Ascending aorta (tissue), 2 donors: ENCODE measurements around the gene SLC25A25. TPM values are rescaled to one million over a fixed set of nuclear protein-coding genes. Genes with fewer than 3 reads are reported as not detected.

Source experiments
- DNase-seq, 2 donors: peaks; one replicate each; pipeline ENCODE4 v3.0.0-alpha.2; 2019; ENCODE audit warnings: low spot score in 2 of 2
- H3K27ac ChIP-seq, 2 donors: fragments of 200-600 bp; sonication (generic); one replicate each; pipeline ENCODE4 v1.5.1; 2016 to 2017; ENCODE audit warnings: mild to moderate bottlenecking in 1 of 2
- H3K27me3 ChIP-seq: fragments of 200-600 bp; sonication (generic); one replicate; pipeline ENCODE4 v1.5.1; 2017
- H3K36me3 ChIP-seq, 2 donors: fragments of 200-600 bp; sonication (generic); one replicate each; pipeline ENCODE4 v1.5.1; 2016
- H3K4me1 ChIP-seq, 2 donors: fragments of 200-600 bp; sonication (generic); one replicate each; pipeline ENCODE4 v1.5.1; 2016 to 2017; ENCODE audit warnings: mild to moderate bottlenecking in 1 of 2
- H3K4me3 ChIP-seq, 2 donors: fragments of 200-600 bp; sonication (generic); one replicate each; pipeline ENCODE4 v1.5.1; 2016 to 2017; ENCODE audit warnings: mild to moderate bottlenecking in 1 of 2
- H3K9me3 ChIP-seq, 2 donors: fragments of 200-600 bp; sonication (generic); one replicate each; pipeline ENCODE4 v1.5.1; 2016
- CTCF ChIP-seq, 3 experiments: fragments of 200-600 bp in 2 of 3; fragments of 450-650 bp in 1 of 3; sonication (generic) in 2 of 3; IDR thresholded peaks; one replicate each; pipeline ENCODE4 v1.5.1; 2016 to 2019; ENCODE audit warnings: antibody characterized with exemption in 3 of 3, mild to moderate bottlenecking in 1 of 3, moderate library complexity in 1 of 3
- intact Hi-C: fragments of 100-400 bp; cut with DNase I; formaldehyde crosslinking; loops from one replicate; pipeline ENCODE4 v1.15.1; 2023
- total RNA-seq: library from RNA; depleted of rRNA; stranded (reverse); fragments of >200 nt; gene quantifications from one replicate; pipeline ENCODE4 v1.1.0, GENCODE V29; 2016

SLC25A25 gene
- total RNA-seq, 1 donor from 2014 or later, result 27.4 TPM

DNA sequence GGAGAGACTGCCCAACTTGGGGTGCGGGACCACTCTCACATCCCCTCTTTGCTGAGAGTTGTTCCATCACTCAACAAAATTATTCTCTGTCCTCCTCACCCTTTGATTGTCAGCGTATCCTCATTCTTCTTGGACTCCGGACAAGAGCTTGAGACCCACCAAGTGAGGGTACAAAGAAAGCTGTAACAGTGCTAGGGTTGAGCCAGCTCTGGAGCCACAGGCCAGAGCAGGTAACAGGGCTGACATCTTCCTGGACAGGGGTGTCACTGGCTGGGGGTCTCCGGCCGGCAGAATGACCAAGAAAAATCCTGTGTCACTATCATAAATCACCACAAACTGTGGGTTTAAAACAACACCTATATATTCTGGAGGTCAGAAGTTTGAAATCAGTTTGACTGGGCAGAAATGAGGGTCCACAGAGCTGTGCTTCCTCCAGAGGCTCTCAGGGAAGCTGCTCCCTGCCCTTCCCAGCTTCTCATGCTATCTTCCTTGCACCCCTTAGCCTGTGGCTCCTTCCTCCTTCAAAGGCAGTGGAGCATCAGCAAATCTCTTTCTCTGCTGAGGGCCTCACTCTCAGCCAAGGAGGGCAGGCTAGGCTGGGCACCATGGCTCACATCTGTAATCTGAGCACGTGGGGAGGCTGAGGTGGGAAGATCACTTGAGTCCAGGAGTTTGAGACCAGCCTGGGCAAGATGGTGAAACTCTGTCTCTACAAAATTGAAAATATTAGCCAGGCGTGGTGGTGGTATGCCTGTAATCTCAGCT lies 87.9 kb downstream of the SLC25A25 start:
- no peak for DNase-seq
- Histone ChIP-seq H3K27me3 (no peaks in the 10 kb centered on the region), H3K4me1 (peaks cover 0 to 4% of the 10 kb centered on the region in 2 donors), H3K4me3 (no peak overlapping the region), H3K36me3 (no peaks in the 10 kb centered on the region), H3K27ac (no peak overlapping the region), H3K9me3 (no peaks in the 10 kb centered on the region)
- TF ChIP-seq CTCF (IDR thresholded peaks at IDR 0.05), result no peak
- intact Hi-C loops, result no loop called here

Other genes starting within 250 kb of the SLC25A25 start
- gene ENG, start 213.6 kb upstream of the SLC25A25 start, total RNA-seq, result 675 TPM
- 64.5 TPM for gene AK1, start 190.6 kb upstream of the SLC25A25 start, total RNA-seq
- 172 TPM for gene ST6GALNAC6, start 168.6 kb upstream of the SLC25A25 start, total RNA-seq
- gene ST6GALNAC4, start 151.2 kb upstream of the SLC25A25 start, total RNA-seq, result 134 TPM
- not detected for gene PIP5KL1, start 137.5 kb upstream of the SLC25A25 start, total RNA-seq
- 18.2 TPM for gene DPM2, start 130.4 kb upstream of the SLC25A25 start, total RNA-seq
- gene EEIG1, start 87.2 kb upstream of the SLC25A25 start, total RNA-seq, result 32.8 TPM
- gene NAIF1, start 912 bp upstream of the SLC25A25 start, total RNA-seq, result 48.2 TPM
- gene PTGES2, start 59.5 kb downstream of the SLC25A25 start, total RNA-seq, result 97.2 TPM
- gene LCN2, start 81.2 kb downstream of the SLC25A25 start, total RNA-seq, result not detected
- gene BBLN, start 92.0 kb downstream of the SLC25A25 start, total RNA-seq, result 389 TPM
- gene CIZ1, start 123.3 kb downstream of the SLC25A25 start, total RNA-seq, result 85.8 TPM
- 31.9 TPM for gene DNM1, start 135.1 kb downstream of the SLC25A25 start, total RNA-seq
- 74.9 TPM for gene GOLGA2, start 207.8 kb downstream of the SLC25A25 start, total RNA-seq
- 1.8 TPM for gene SWI5, start 208.0 kb downstream of the SLC25A25 start, total RNA-seq